Activated naive CD4-positive, alpha-beta T cell treated with anti-CD3 and anti-CD28 coated beads for 36 hours (primary cell): Measurements from ENCODE around the gene PADI6. TPM values are rescaled to one million over a fixed set of nuclear protein-coding genes. Genes with fewer than 3 reads are reported as not detected.

Experiments
- CTCF ChIA-PET: fragments of 350-600 bp; sonication (Branson Sonifier 250); formaldehyde crosslinking; loops from one replicate; lab custom pipeline; 2021; ENCODE audit warnings: antibody characterized with exemption; lab: Charles Lee
- DNase-seq: peaks from one replicate; pipeline ENCODE4 v3.0.0-alpha.2; 2020
- H3K27ac Mint-ChIP-seq: one replicate; pipeline ENCODE4 v1.8.0; 2021; ENCODE audit warnings: mild to moderate bottlenecking, mixed read lengths
- H3K27me3 Mint-ChIP-seq: one replicate; pipeline ENCODE4 v1.8.0; 2021; ENCODE audit warnings: low read depth, mixed read lengths
- H3K36me3 Mint-ChIP-seq: one replicate; pipeline ENCODE4 v1.8.0; 2021; ENCODE audit warnings: low read depth, mixed read lengths
- H3K4me1 Mint-ChIP-seq: one replicate; pipeline ENCODE4 v1.8.0; 2021; ENCODE audit warnings: low read depth, mixed read lengths
- H3K4me3 Mint-ChIP-seq: one replicate; pipeline ENCODE4 v1.8.0; 2021; ENCODE audit warnings: mild to moderate bottlenecking, moderate library complexity, mixed read lengths
- H3K9me3 Mint-ChIP-seq: one replicate; pipeline ENCODE4 v1.8.0; 2021; ENCODE audit warnings: mixed read lengths
- intact Hi-C: fragments of 100-400 bp; cut with micrococcal nuclease; formaldehyde crosslinking; loops from one replicate; pipeline ENCODE4 v1.15.1; 2023
- total RNA-seq, 2 experiments: library from RNA; stranded (reverse); gene quantifications; one replicate each; pipeline ENCODE4 v1.2.3, GENCODE V29; 2021

The PADI6 gene
- total RNA-seq, 2 experiments from 2014 or later = not detected

DNA sequence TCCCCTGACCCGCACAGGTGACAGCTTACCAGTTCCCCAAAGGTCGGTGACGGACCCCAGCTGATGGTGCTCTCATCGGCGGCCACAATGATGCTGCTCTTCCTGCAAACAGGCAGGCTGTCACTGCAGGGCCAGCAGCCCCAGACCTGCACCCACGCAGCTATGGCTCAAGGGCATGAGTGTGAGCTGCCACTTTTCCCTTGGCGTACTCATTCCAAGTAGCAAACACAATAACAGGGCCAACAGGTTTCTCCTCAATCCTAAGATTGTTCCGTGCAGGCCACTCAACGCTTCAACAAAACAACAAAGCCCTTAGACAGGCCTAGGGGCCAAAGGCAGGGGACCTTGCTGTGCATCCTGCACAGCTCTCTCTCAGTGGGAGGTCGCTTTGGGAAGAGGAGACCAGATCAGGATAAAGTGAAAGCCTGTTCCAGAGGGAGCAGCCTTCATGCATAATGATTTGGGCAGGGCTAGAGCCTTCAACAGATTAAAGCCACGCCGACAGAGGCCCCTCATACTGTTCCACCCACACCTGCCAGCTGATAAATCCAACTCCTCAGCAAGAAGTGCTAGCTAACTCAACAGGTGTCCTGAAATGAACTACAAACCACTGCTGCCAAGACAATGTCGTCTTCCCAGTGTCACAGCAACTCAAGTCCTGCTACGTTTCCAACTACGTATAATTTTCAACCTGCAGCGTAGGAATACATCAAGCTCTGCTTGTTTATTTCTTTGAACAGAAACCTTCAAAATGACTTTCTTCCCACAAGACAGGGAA, 40.3 kb downstream of the PADI6 start:
- peak overlapping the region; percentile 53 for H3K27ac Mint-ChIP-seq
- H3K27me3 Mint-ChIP-seq = no peaks in the 10 kb centered on the region
- no peak overlapping the region for H3K4me3 Mint-ChIP-seq
- no peak for DNase-seq
- H3K4me1 Mint-ChIP-seq = peaks cover 2% of the 10 kb centered on the region
- CTCF ChIA-PET = interaction anchor here (0.6 kb wide), 1 partner anchor 366 kb away, joined by 6 read pairs; no protein-coding TSS in a partner anchor
- intact Hi-C loops = no loop called here
- no peaks in the 10 kb centered on the region for H3K9me3 Mint-ChIP-seq
- H3K36me3 Mint-ChIP-seq = peaks cover 73% of the 10 kb centered on the region

DNA sequence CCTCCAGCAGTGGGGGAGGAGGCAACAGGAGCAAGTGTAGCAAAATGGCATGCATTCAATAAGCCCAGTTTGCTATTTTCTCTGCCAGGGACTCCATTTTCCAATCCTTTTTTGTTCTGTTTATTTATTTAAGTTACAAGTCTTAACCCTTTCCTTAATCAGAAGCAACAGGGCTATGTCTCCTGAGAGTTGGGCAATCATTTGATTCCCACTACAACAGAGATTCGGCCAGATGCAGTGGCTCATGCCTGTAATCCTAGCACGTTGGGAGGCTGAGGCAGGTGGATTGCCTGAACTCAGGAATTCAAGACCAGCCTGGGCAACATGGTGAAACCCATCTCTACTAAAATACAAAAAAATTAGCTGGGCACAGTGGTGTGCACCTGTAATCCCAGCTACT, 42.0 kb downstream of the PADI6 start:
- Mint-ChIP-seq H3K4me1 (no peaks in the 10 kb centered on the region), H3K4me3 (no peak overlapping the region), H3K27me3 (no peaks in the 10 kb centered on the region), H3K36me3 (peaks cover 68% of the 10 kb centered on the region), H3K27ac (no peak overlapping the region), H3K9me3 (no peaks in the 10 kb centered on the region)
- no peak for DNase-seq
- intact Hi-C loops = no loop called here
- CTCF ChIA-PET = no interaction called here

DNA sequence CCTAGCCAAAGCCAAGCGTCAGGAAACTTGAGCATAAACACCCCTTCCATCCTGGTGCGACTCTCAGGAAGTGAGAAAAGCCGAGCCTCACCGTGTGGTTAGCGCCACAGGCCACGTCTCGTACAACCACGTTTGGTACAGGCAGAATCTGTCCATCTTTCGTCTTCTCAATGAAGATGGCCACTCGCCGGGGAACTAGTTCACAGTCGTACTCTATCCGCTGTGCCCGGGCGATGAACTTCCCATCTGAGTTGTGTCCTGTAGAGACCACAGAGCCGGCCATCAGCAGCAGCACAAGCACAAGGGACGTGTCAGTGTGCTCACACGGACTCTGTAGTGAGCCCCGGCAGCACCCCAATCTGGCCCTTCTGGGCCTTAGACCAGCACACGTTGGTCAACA, 44.4 kb downstream of the PADI6 start:
- H3K36me3 Mint-ChIP-seq = peaks cover 64% of the 10 kb centered on the region

DNA sequence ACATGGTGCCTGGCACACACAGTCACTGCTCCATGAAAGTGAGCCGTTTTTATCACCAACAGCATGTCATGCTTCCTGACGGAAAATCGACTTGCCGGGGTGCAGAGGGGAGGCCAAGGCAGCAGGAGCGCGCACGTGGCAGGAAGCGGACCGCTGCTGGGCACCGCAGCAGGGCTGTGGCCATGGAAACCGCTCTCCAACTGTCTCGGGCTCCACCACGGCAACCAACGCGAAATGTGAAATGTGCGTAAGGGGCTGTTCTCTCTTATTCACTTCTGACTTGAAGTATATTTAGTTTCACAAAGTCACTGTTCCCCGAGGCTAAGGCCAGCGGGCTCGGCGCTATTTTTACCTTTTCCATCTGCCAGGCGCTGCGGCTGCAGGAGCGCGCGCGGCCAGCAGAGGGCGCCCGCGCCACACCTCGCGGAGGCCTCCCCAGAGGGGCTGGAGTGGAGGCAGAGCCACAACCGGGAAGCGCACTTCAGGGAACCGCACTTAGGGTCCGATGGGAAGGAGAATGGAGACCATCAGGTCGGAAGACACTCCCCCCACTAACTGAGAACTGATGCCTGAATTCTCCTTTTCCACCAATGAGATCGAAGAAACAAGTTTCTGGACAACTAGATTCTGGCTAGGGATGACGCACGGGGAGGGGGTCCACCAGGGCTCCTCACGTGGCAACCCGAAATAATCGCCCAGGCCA, 47.8 kb downstream of the PADI6 start:
- H3K9me3 Mint-ChIP-seq = no peaks in the 10 kb centered on the region
- H3K27me3 Mint-ChIP-seq = no peaks in the 10 kb centered on the region
- CTCF ChIA-PET = interaction anchor here (0.6 to 1.0 kb wide), 2 partner anchors 14 to 344 kb away, joined by 3 to 4 read pairs; no protein-coding TSS in a partner anchor
- DNase-seq = peak; percentile 66
- H3K36me3 Mint-ChIP-seq = peaks cover 68% of the 10 kb centered on the region
- H3K4me1 Mint-ChIP-seq = peaks cover 9% of the 10 kb centered on the region
- no peak overlapping the region for H3K27ac Mint-ChIP-seq
- no peak overlapping the region for H3K4me3 Mint-ChIP-seq
- intact Hi-C loops = loop anchor here (2.0 to 5.0 kb wide), 2 partner anchors 21 to 68 kb away; no protein-coding TSS in a partner anchor

More for the DNA sequence above, 44.4 kb downstream of the PADI6 start:
- CTCF ChIA-PET = interaction anchor here (1.3 kb wide), 1 partner anchor 17 kb away, joined by 3 read pairs; no protein-coding TSS in a partner anchor
- H3K9me3 Mint-ChIP-seq = no peaks in the 10 kb centered on the region
- peak overlapping the region; percentile 12 for H3K27ac Mint-ChIP-seq
- DNase-seq = no peak
- no peak overlapping the region for H3K4me3 Mint-ChIP-seq
- no peaks in the 10 kb centered on the region for H3K27me3 Mint-ChIP-seq
- intact Hi-C loops = no loop called here
- peaks cover 3% of the 10 kb centered on the region for H3K4me1 Mint-ChIP-seq

DNA sequence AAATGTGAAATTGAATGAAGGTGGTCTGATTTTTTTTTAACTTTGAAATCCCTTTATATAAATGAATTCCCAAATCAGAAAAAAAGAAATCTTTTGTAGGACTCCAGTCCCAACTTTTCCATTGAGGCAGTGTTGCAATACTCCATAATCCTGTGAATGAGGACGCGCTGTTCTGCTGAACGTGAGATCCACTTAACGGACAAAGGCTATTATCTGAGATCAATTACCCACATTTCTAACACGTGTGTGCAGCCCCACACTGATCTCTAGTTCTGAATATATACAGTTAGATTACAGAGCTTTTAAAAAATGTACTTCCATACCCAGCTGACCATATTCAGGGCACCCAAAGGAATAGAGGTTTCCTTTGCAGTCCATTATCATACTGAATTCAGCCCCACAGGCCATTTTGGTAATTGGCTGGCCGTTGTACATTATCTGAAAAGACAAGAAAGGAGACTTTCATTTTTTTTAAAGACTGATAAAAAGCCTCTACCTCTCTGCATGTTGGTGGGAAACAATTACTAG, 48.5 kb downstream of the PADI6 start:
- Mint-ChIP-seq H3K4me3 (no peak overlapping the region), H3K36me3 (peaks cover 70% of the 10 kb centered on the region), H3K4me1 (peaks cover 9% of the 10 kb centered on the region), H3K9me3 (no peaks in the 10 kb centered on the region), H3K27me3 (no peaks in the 10 kb centered on the region), H3K27ac (no peak overlapping the region)
- no peak for DNase-seq
- CTCF ChIA-PET = interaction anchor here (0.6 to 0.9 kb wide), 4 partner anchors 14 to 19 kb away, joined by 3 to 6 read pairs (median 4); no protein-coding TSS in a partner anchor
- intact Hi-C loops = loop anchor here (2.0 to 5.0 kb wide), 2 partner anchors 20 to 67 kb away; no protein-coding TSS in a partner anchor

DNA sequence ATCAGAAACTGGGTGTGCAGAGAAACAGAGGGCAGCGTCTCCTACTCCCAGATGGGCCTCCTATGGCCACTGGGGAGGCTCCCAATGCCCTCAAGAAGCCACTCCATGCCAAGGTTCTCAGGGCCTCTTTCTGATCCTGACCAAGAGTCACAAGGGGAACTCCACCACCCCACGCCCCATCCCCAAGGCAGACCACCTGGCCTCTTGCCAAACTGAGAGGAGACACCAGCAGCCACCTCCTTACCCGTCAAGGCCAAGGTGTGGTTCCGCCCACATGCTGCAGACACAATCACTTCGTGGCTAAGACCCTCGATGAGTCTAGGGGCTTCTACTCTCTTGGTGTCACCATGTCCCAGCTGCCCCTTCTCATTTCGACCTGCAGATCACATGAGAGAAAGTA, 50.5 kb downstream of the PADI6 start:
- CTCF ChIA-PET = interaction anchor here (0.8 kb wide), 1 partner anchor 55 kb away, joined by 3 read pairs; no protein-coding TSS in a partner anchor
- Mint-ChIP-seq H3K27ac (no peak overlapping the region), H3K36me3 (peaks cover 65% of the 10 kb centered on the region), H3K4me1 (peaks cover 9% of the 10 kb centered on the region), H3K27me3 (no peaks in the 10 kb centered on the region), H3K9me3 (no peaks in the 10 kb centered on the region), H3K4me3 (no peak overlapping the region)
- no peak for DNase-seq
- intact Hi-C loops = loop anchor here (5.0 kb wide), 1 partner anchor 65 kb away; no protein-coding TSS in a partner anchor

DNA sequence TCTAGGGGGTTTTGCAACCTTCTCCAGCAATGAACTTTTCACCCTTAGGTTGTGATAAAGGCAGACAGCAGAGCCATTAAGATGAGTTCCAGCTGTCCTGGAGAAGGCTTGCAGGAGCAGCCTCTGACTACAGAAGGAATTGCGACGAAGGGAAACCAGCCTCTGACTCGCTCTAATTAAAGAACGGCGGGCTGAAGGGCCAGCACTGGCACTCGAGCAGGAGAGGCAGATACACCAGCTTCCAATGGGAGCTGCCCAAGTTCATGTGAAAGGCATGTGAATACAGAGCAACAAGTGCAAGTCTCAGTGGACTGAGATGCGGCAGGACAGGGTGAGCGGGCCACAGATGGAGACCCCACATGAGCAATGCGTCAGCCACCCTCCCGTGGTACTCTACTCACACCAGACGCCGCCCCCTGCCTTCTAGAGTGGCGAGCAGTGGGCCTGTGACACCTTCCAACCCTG, 51.8 kb downstream of the PADI6 start:
- Mint-ChIP-seq H3K9me3 (no peaks in the 10 kb centered on the region), H3K27me3 (no peaks in the 10 kb centered on the region), H3K36me3 (peaks cover 60% of the 10 kb centered on the region), H3K4me1 (peaks cover 9% of the 10 kb centered on the region), H3K4me3 (no peak overlapping the region), H3K27ac (no peak overlapping the region)
- CTCF ChIA-PET = no interaction called here
- no peak for DNase-seq
- intact Hi-C loops = loop anchor here (5.0 kb wide), 1 partner anchor 63 kb away; no protein-coding TSS in a partner anchor

DNA sequence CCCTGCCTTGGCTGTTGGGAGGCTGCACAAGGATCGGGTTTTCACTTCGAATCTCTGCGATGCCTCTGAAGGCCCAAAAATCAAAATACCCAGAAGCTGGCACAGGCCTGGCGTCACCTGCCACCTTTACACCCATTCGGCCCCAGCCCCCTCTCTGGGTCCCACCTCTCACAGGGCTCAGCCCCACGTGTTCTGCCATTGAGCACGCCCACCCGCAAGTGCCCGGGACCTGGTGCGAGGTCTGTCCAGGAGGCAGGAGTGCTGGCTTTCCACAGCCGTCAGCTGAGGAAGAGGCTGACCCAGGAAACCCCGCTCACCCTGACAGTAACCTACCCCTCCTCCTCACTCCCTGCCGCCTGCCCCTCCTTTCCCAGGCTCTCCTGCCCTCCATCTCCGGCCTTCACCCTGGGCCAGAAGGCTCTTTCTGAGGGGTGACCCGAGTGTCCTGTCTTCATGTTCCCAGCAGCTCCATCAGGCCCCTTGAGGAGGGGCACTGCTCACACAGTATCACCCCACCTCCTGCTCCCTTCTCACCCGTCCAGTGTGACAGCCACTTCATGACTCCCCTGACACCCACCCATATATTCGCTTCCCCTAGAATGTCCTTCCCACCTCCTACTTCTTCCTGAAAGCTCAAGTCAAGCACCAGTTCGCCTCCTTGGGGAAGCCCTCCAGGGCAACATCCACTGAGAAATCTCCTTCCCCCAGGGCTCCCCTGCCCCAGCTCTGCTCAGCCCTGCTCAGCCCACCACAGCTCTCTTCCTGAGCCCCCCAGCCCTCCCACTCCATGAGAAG, 54.0 kb downstream of the PADI6 start:
- H3K27ac Mint-ChIP-seq = peak overlapping the region; percentile 35
- H3K36me3 Mint-ChIP-seq = peaks cover 55% of the 10 kb centered on the region
- peaks cover 14% of the 10 kb centered on the region for H3K4me1 Mint-ChIP-seq

DNA sequence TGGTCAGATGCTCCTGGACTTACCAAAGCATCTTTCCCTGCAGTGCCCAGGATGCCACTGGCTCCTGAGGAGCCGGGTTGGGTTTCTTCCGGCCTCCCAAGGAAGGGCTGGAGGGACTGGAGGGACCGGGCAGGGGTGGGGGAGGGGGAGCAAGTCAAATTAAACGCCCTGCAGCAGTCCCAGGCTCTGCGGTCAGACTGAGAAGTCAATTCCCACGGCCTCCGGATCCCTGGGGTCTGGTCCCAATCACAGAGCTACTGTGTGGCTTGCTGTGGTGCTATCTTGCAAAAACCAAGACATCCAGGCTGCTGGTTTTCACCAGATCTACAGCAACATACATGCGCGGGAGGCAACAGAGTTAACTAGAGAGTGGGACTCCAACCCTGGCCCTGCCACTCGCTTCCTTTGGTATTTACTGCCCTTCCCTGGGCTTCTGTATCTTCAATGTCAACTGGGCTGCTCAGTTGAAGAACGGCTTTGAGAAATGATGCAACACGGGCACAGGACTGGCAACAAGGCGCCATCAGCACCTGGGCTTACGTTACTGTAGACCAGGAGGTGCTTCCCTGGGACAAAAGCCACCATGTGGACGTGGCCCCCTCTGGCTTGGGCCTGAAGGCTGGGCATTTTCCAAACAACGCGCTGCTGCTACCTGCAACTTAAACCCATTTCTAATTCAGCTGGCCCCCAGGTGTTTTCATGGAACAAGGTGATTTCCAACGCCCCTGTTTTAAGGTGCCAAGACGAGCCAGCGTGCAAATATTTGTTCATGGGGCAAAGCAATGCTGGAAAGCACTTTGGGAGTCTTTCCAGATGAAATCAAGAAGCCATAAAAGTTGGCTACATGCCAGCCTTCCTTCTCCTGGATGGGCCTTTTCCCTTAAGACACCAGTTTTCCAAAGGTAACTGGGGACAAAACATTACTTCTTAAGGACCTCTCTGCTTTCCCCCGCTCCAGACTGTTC, 56.0 kb downstream of the PADI6 start:
- H3K4me1 Mint-ChIP-seq = peaks cover 22% of the 10 kb centered on the region
- H3K9me3 Mint-ChIP-seq = no peaks in the 10 kb centered on the region
- no peak for DNase-seq
- no peak overlapping the region for H3K27ac Mint-ChIP-seq
- H3K27me3 Mint-ChIP-seq = no peaks in the 10 kb centered on the region
- CTCF ChIA-PET = no interaction called here
- intact Hi-C loops = no loop called here
- H3K36me3 Mint-ChIP-seq = peaks cover 59% of the 10 kb centered on the region
- no peak overlapping the region for H3K4me3 Mint-ChIP-seq

More for the DNA sequence above, 54.0 kb downstream of the PADI6 start:
- Mint-ChIP-seq H3K9me3 (no peaks in the 10 kb centered on the region), H3K4me3 (no peak overlapping the region), H3K27me3 (no peaks in the 10 kb centered on the region)
- CTCF ChIA-PET = no interaction called here
- no peak for DNase-seq
- intact Hi-C loops = no loop called here

DNA sequence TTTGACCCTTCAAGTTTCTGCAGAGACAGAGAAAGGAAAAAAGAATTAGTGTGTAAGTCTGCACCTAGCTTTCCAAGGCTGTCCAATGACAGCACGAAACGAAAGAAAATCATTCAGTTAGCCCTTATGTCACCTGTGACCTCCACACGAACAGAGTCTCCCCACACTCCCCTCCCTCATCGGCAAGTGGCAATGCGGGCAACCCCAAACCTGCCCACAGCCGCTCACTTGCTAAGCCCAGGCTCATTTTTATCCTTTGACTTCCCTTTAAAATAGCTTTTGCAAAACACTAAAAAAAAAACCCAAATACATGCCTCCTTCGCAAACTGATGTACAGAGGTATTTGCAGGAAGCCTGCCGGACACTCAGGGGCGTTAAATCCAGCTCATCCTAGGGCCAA, 57.2 kb downstream of the PADI6 start:
- CTCF ChIA-PET = no interaction called here
- Mint-ChIP-seq H3K4me3 (no peak overlapping the region), H3K27ac (no peak overlapping the region), H3K4me1 (peaks cover 24% of the 10 kb centered on the region), H3K9me3 (no peaks in the 10 kb centered on the region), H3K27me3 (no peaks in the 10 kb centered on the region), H3K36me3 (peaks cover 55% of the 10 kb centered on the region)
- DNase-seq = no peak
- intact Hi-C loops = no loop called here

DNA sequence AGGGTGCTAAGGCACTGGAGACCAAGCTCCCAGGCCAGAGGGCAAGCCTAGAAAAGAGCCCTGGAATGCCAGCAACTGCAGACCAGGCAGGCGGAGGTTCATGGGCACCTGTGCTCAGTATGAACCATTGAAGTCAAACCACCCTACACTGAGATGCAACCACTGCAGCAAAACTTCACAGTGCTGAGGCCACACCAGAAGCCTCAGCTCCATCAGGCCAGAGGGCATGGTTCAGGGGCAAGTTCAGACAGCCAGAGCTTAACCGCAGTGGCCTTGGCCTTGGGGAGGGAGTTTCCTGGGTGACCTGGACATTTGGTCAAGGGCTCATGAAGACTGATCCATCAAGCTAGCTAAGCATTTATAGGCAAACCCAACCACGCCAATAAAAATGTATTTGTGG, 60.4 kb downstream of the PADI6 start:
- no peak for DNase-seq
- Mint-ChIP-seq H3K9me3 (no peaks in the 10 kb centered on the region), H3K27me3 (no peaks in the 10 kb centered on the region), H3K27ac (peak overlapping the region; percentile 53), H3K36me3 (peaks cover 57% of the 10 kb centered on the region), H3K4me3 (no peak overlapping the region), H3K4me1 (peaks cover 52% of the 10 kb centered on the region)
- intact Hi-C loops = no loop called here
- CTCF ChIA-PET = interaction anchor here (1.2 kb wide), 1 partner anchor 16 kb away, joined by 3 read pairs; no protein-coding TSS in a partner anchor
